B cell (primary cell): Measurements from ENCODE around the gene BLVRB. TPM values are rescaled to one million over a fixed set of nuclear protein-coding genes. Genes with fewer than 3 reads are reported as not detected.

Experiments
- ATAC-seq: fragments of 200-7000 bp; cut with Tn5 transposase; one replicate; pipeline ENCODE4 v1.10.0; 2021; ENCODE audit warnings: low read depth, mild to moderate bottlenecking, moderate number of reproducible peaks, moderate library complexity
- CTCF ChIA-PET: fragments of 350-600 bp; sonication (Branson Sonifier 250); formaldehyde crosslinking; loops from one replicate; lab custom pipeline; 2021; ENCODE audit warnings: antibody characterized with exemption, inconsistent platforms; lab: Charles Lee
- POLR2A ChIA-PET: fragments of 350-600 bp; sonication (Branson Sonifier 250); formaldehyde crosslinking; loops from one replicate; lab custom pipeline; 2021; ENCODE audit warnings: antibody characterized with exemption; lab: Charles Lee
- DNase-seq: peaks from one replicate; pipeline ENCODE4 v3.0.0; 2013
- H2AFZ ChIP-seq: 2 replicates; pipeline ENCODE4 v1.6.1; 2012; ENCODE audit warnings: mild to moderate bottlenecking, low read depth, low read length; ENCODE audit not compliant: insufficient read depth, poor library complexity, severe bottlenecking
- H3K27ac ChIP-seq, 2 donors: 1 replicate in 1 of 2; 2 replicates in 1 of 2; pipeline ENCODE4 v1.5.1; 2012 to 2013; ENCODE audit warnings: low read length in 2 of 2, mild to moderate bottlenecking in 2 of 2, moderate library complexity in 1 of 2
- H3K27me3 ChIP-seq, 4 experiments: fragments of 200-600 bp in 1 of 4; sonication (generic) in 1 of 4; replicated peaks in 1 of 4; 1 replicate in 2 of 4; 2 replicates in 2 of 4; pipeline versions ENCODE4 v1.6.1 to v1.7.0; 2013 to 2016; ENCODE audit warnings: low read length in 3 of 4, mild to moderate bottlenecking in 2 of 4, mixed read lengths in 1 of 4, moderate library complexity in 1 of 4; ENCODE audit not compliant: insufficient read depth in 4 of 4, control insufficient read depth in 3 of 4; ENCODE audit errors: control extremely low read depth in 1 of 4
- H3K36me3 ChIP-seq, 2 experiments: replicated peaks in 1 of 2; 1 replicate in 1 of 2; 2 replicates in 1 of 2; pipeline versions ENCODE4 v1.6.1 to v1.7.1; 2013; ENCODE audit warnings: low read length in 1 of 2; ENCODE audit not compliant: insufficient read depth in 2 of 2, control insufficient read depth in 1 of 2; ENCODE audit errors: control extremely low read depth in 1 of 2, extremely low read depth in 1 of 2
- H3K4me1 ChIP-seq, 2 donors: fragments of 200-600 bp in 1 of 2; sonication (generic) in 1 of 2; 1 replicate in 1 of 2; 2 replicates in 1 of 2; pipeline versions ENCODE4 v1.5.1 to v1.6.1; 2013 to 2017; ENCODE audit warnings: low read length in 2 of 2; ENCODE audit not compliant: control insufficient read depth in 2 of 2, insufficient read depth in 2 of 2
- H3K4me2 ChIP-seq: replicated peaks from 2 replicates; pipeline ENCODE3; 2012; ENCODE audit warnings: mild to moderate bottlenecking, low read depth, low read length; ENCODE audit not compliant: poor library complexity, severe bottlenecking
- H3K4me3 ChIP-seq, 5 experiments: fragments of 200-600 bp in 1 of 5; sonication (generic) in 1 of 5; 1 replicate in 3 of 5; 2 replicates in 2 of 5; pipeline versions ENCODE4 v1.5.1 to v1.7.0; 2011 to 2016; ENCODE audit warnings: low read length in 4 of 5, mild to moderate bottlenecking in 4 of 5, low read depth in 2 of 5, control low read depth in 1 of 5, moderate library complexity in 1 of 5; ENCODE audit not compliant: insufficient read depth in 1 of 5; ENCODE audit errors: control extremely low read depth in 1 of 5, extremely low read depth in 1 of 5
- H3K79me2 ChIP-seq: fragments of 200-600 bp; sonication (generic); one replicate; pipeline ENCODE4 v1.6.0; 2016; ENCODE audit warnings: low read length; ENCODE audit not compliant: control insufficient read depth, insufficient read depth
- H3K9ac ChIP-seq: fragments of 200-600 bp; sonication (generic); 2 replicates; pipeline ENCODE4 v1.6.1; 2017; ENCODE audit warnings: mild to moderate bottlenecking, low read length, moderate library complexity
- H3K9me3 ChIP-seq, 3 donors: one replicate each; pipeline versions ENCODE4 v1.6.1 to v1.7.1; 2013; ENCODE audit warnings: low read length in 2 of 3; ENCODE audit not compliant: control insufficient read depth in 2 of 3, insufficient read depth in 1 of 3; ENCODE audit errors: control extremely low read depth in 1 of 3
- H4K20me1 ChIP-seq: 2 replicates; pipeline ENCODE4 v1.6.0; 2012; ENCODE audit warnings: mild to moderate bottlenecking, low read length; ENCODE audit not compliant: insufficient read depth, control insufficient read depth, poor library complexity, severe bottlenecking
- H3K27ac Mint-ChIP-seq: one replicate; pipeline ENCODE4 v1.8.0; 2021; ENCODE audit warnings: mixed read lengths
- H3K27me3 Mint-ChIP-seq: one replicate; pipeline ENCODE4 v1.8.0; 2021; ENCODE audit warnings: mixed read lengths
- H3K4me1 Mint-ChIP-seq: one replicate; pipeline ENCODE4 v1.8.0; 2021; ENCODE audit warnings: mixed read lengths
- H3K4me3 Mint-ChIP-seq: one replicate; pipeline ENCODE4 v1.8.0; 2021; ENCODE audit warnings: mixed read lengths
- H3K9me3 Mint-ChIP-seq: one replicate; pipeline ENCODE4 v1.8.0; 2022; ENCODE audit warnings: mixed read lengths; ENCODE audit not compliant: insufficient read depth
- EZH2 ChIP-seq: IDR thresholded peaks from 2 replicates; pipeline ENCODE4 v1.6.1; 2012; ENCODE audit warnings: borderline replicate concordance, low read depth, mild to moderate bottlenecking, moderate library complexity, low read length; ENCODE audit not compliant: insufficient read depth, poor library complexity, severe bottlenecking
- WGBS: methylation state at CpG from one replicate; pipeline ENCODE4 v1.1.5; 2013; ENCODE audit warnings: missing lambda C conversion rate; ENCODE audit not compliant: insufficient coverage; 5-methylcytosine and 5-hydroxymethylcytosine counted together
- intact Hi-C: fragments of 100-400 bp; cut with micrococcal nuclease; formaldehyde crosslinking; loops from one replicate; pipeline ENCODE4 v1.10.0; 2022
- polyA plus RNA-seq: library from polyadenylated mRNA; depleted of rRNA; stranded (reverse); fragments of >200 nt; gene quantifications from 2 replicates; pipeline ENCODE4 v1.2.3, GENCODE V29; 2012
- total RNA-seq, 2 donors: library from RNA; stranded (reverse); fragments of 120-200 nt in 1 of 2; gene quantifications; 1 replicate in 1 of 2; 2 replicates in 1 of 2; pipeline versions ENCODE4 v1.2.3 to v1.2.4, GENCODE V29; 2013 to 2022
- TF ChIP-seq, protein P1 (sequence below): fragments of 200-600 bp; IDR thresholded peaks from one replicate; pipeline ENCODE4 v1.8.0; 2022; ENCODE audit warnings: antibody characterized with exemption, mild to moderate bottlenecking

BLVRB gene
- total and polyA plus RNA-seq, 2 donors (not counting 1 experiment from before 2014, with no cell fraction given), result 14.2 to 23.2 TPM

DNA sequence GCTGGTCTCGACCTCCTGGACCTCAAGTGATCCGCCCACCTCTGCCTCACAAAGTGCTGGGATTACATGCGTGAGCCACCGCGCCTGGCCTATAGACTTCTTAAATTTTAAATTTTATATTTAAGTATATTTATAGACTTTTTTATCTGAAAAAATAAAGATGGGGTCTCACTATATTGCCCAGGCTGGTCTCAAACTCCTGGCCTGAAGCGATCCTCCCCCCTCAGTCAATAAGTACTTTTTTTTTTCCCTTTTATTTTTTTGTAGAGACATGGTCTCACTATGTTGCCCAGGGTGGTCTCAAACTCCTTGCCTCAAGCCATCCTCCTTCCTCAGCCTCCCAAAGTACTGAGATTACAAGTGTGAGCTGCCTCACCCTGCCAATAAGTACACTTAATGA is 41.6 kb downstream of the BLVRB start:
- no peak for DNase-seq
- ATAC-seq, result no peak
- Histone ChIP-seq H4K20me1 (no peaks in the 10 kb centered on the region), H3K9ac (no peak overlapping the region), H3K4me1 (peaks cover 14 to 28% of the 10 kb centered on the region in 2 donors), H3K4me2 (peak overlapping the region; percentile 92), H3K79me2 (peaks cover 26% of the 10 kb centered on the region), H3K9me3 (no peaks in the 10 kb centered on the region), H3K36me3 (peaks cover 0 to 9% of the 10 kb centered on the region in 2 experiments), H3K27ac (no peak overlapping the region), H3K4me3 (no peak overlapping the region), H3K27me3 (no peaks in the 10 kb centered on the region), H2AFZ (no peak overlapping the region)
- Mint-ChIP-seq H3K4me3 (peak overlapping the region; percentile 34), H3K4me1 (peaks cover 32% of the 10 kb centered on the region), H3K27ac (no peak overlapping the region), H3K9me3 (no peaks in the 10 kb centered on the region), H3K27me3 (no peaks in the 10 kb centered on the region)
- intact Hi-C loops, result no loop called here
- TF ChIP-seq EZH2, result no peak
- TF ChIP-seq, protein P1, sequence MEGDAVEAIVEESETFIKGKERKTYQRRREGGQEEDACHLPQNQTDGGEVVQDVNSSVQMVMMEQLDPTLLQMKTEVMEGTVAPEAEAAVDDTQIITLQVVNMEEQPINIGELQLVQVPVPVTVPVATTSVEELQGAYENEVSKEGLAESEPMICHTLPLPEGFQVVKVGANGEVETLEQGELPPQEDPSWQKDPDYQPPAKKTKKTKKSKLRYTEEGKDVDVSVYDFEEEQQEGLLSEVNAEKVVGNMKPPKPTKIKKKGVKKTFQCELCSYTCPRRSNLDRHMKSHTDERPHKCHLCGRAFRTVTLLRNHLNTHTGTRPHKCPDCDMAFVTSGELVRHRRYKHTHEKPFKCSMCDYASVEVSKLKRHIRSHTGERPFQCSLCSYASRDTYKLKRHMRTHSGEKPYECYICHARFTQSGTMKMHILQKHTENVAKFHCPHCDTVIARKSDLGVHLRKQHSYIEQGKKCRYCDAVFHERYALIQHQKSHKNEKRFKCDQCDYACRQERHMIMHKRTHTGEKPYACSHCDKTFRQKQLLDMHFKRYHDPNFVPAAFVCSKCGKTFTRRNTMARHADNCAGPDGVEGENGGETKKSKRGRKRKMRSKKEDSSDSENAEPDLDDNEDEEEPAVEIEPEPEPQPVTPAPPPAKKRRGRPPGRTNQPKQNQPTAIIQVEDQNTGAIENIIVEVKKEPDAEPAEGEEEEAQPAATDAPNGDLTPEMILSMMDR, result no peak
- ChIA-PET CTCF (interaction anchor here (0.5 to 9.5 kb wide), 7 partner anchors 12 to 138 kb away, joined by 3 to 86 read pairs (median 5); partner anchors contain the start of genes BLVRB, SERTAD3 and SPTBN4), POLR2A (interaction anchor here (1.2 to 5.8 kb wide), 2 partner anchors 10 to 20 kb away, joined by 3 to 63 read pairs; partner anchors contain the start of gene SERTAD3)
- WGBS, result 100% methylated on average over 1 of the region's 6 CpGs

DNA sequence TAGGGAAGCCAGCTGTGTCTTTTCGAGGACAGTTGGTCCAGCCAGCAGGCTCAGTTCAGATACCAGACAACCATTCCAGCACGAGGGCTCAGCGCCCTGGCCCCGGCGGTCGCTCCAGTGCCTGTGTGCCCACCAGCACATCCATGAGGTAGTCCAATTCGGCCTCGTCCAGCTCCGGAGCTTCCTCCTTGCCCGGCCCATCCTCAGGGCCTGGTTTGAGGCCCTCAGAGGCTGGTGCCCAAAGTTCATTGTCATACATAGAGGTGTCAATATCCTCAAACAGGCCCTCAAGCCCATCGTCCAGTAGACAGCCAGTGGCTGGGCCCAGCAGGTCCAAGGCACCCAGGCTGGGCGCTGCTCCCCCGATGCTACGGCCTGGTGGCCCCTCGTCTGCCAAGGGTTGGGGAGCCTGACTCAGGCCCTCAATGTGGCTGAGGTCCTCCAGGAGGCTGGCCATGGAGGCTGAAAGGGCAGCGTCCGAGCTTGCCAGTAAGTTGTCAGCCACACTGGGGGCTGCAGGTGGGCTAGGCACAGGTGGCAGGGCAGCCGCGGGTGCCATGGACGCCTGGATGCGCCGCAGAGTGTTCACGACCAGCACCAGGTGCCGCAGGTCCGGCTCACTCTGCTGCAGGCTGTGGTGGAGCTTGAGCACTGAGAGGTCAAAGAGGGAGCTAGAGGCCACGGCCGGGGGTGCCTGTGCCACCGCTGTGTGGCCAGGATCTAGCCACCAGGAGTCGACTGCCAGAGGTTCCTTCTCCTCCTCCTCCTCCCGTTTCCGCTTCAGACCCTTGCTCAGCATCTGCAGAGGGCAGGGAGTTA is 42.6 kb downstream of the BLVRB start:
- Histone ChIP-seq H3K4me2 (no peak overlapping the region), H2AFZ (no peak overlapping the region), H4K20me1 (no peaks in the 10 kb centered on the region), H3K4me1 (peaks cover 14 to 28% of the 10 kb centered on the region in 2 donors), H3K4me3 (no peak overlapping the region), H3K27ac (no peak overlapping the region), H3K36me3 (peaks cover 0 to 9% of the 10 kb centered on the region in 2 experiments), H3K79me2 (peaks cover 26% of the 10 kb centered on the region), H3K9me3 (no peaks in the 10 kb centered on the region), H3K9ac (no peak overlapping the region), H3K27me3 (no peaks in the 10 kb centered on the region)
- H3K27me3 Mint-ChIP-seq, result no peaks in the 10 kb centered on the region
- intact Hi-C loops, result no loop called here
- DNase-seq (no peak), ATAC-seq (no peak)
- no peaks in the 10 kb centered on the region for H3K9me3 Mint-ChIP-seq
- H3K4me1 Mint-ChIP-seq, result peaks cover 32% of the 10 kb centered on the region
- ChIA-PET CTCF (interaction anchor here (1.3 to 9.5 kb wide), 4 partner anchors 19 to 118 kb away, joined by 4 to 87 read pairs (median 46); partner anchors contain the start of genes BLVRB, SERTAD3 and SPTBN4), POLR2A (interaction anchor here (0.7 to 5.8 kb wide), 2 partner anchors 10 to 21 kb away, joined by 3 to 63 read pairs; partner anchors contain the start of gene SERTAD3)
- TF ChIP-seq, protein P1, result no peak
- TF ChIP-seq EZH2, result no peak
- WGBS, result 98% methylated on average over 25 of the region's 31 CpGs
- H3K27ac Mint-ChIP-seq, result no peak overlapping the region
- H3K4me3 Mint-ChIP-seq, result no peak overlapping the region
